IMR-90 (cell line): ENCODE measurements around the gene LIN37. TPM values are rescaled to one million over a fixed set of nuclear protein-coding genes. Genes with fewer than 3 reads are reported as not detected.

Experiments used
- ATAC-seq: fragments of 200-7000 bp; cut with Tn5 transposase; 2 replicates; pipeline ENCODE4 v1.9.1; 2020; ENCODE audit warnings: low read depth, mild to moderate bottlenecking, moderate library complexity
- BruUV-seq: library from RNA; stranded (reverse); fragments of 400-500 nt; replicated peaks from 2 replicates; lab custom pipeline; 2021; lab: Mats Ljungman, UMichigan
- CTCF ChIA-PET: fragments of 300-600 bp; formaldehyde crosslinking; extraction: SDS; loops from one replicate; lab custom pipeline; 2021; ENCODE audit warnings: antibody characterized with exemption; lab: Yijun Ruan, JAX
- POLR2A ChIA-PET: fragments of 300-600 bp; sonication (Branson Sonifier 250); formaldehyde crosslinking; loops from one replicate; lab custom pipeline; 2022; ENCODE audit warnings: antibody characterized with exemption; ENCODE audit not compliant: unreplicated experiment; lab: Charles Lee
- DNase-seq: peaks from one replicate; pipeline ENCODE4 v3.0.0; 2013
- H2AFZ ChIP-seq: replicated peaks from 2 replicates; pipeline ENCODE3; 2013; ENCODE audit warnings: low read length, mild to moderate bottlenecking; ENCODE audit not compliant: poor library complexity
- H2AK5ac ChIP-seq: 2 replicates; pipeline ENCODE4 v1.6.1; 2013; ENCODE audit warnings: low read depth, low read length, inconsistent platforms
- H2AK9ac ChIP-seq: replicated peaks from 2 replicates; pipeline ENCODE3; 2013; ENCODE audit warnings: mild to moderate bottlenecking, low read depth, low read length, moderate library complexity; ENCODE audit not compliant: poor library complexity
- H2BK120ac ChIP-seq: 2 replicates; pipeline ENCODE4 v1.6.1; 2013; ENCODE audit warnings: low read depth, low read length, inconsistent platforms
- H2BK15ac ChIP-seq: 3 replicates; pipeline ENCODE4 v1.6.1; 2013; ENCODE audit warnings: low read depth, low read length, inconsistent platforms
- H2BK20ac ChIP-seq: 2 replicates; pipeline ENCODE4 v1.6.1; 2013; ENCODE audit warnings: low read depth, mild to moderate bottlenecking, inconsistent platforms, low read length, moderate library complexity
- H2BK5ac ChIP-seq: 2 replicates; pipeline ENCODE4 v1.6.1; 2013; ENCODE audit warnings: mild to moderate bottlenecking, low read depth, low read length, inconsistent platforms; ENCODE audit not compliant: poor library complexity, severe bottlenecking
- H3K14ac ChIP-seq: replicated peaks from 2 replicates; pipeline ENCODE4 v1.6.1; 2013; ENCODE audit warnings: low read depth, low read length, inconsistent platforms
- H3K18ac ChIP-seq: 2 replicates; pipeline ENCODE4 v1.6.1; 2013; ENCODE audit warnings: low read depth, low read length, control low read depth
- H3K23ac ChIP-seq: 2 replicates; pipeline ENCODE4 v1.6.1; 2013; ENCODE audit warnings: low read depth, low read length, inconsistent platforms
- H3K27ac ChIP-seq: 2 replicates; pipeline ENCODE4 v1.5.1; 2013; ENCODE audit warnings: mild to moderate bottlenecking, control low read depth, low read length; ENCODE audit not compliant: insufficient read depth
- H3K27me3 ChIP-seq: 2 replicates; pipeline ENCODE4 v1.6.1; 2013; ENCODE audit warnings: low read length; ENCODE audit not compliant: control insufficient read depth, insufficient read depth
- H3K36me3 ChIP-seq: 2 replicates; pipeline ENCODE4 v1.6.1; 2013; ENCODE audit warnings: low read length, mixed read lengths; ENCODE audit not compliant: control insufficient read depth, insufficient read depth
- H3K4ac ChIP-seq: 2 replicates; pipeline ENCODE4 v1.6.1; 2013; ENCODE audit warnings: low read depth, low read length, inconsistent platforms
- H3K4me1 ChIP-seq: 2 replicates; pipeline ENCODE4 v1.6.1; 2013; ENCODE audit warnings: low read length, mixed read lengths; ENCODE audit not compliant: control insufficient read depth, insufficient read depth
- H3K4me2 ChIP-seq: 2 replicates; pipeline ENCODE4 v1.6.1; 2013; ENCODE audit warnings: low read depth, mild to moderate bottlenecking, control low read depth, low read length, moderate library complexity
- H3K4me3 ChIP-seq: 2 replicates; pipeline ENCODE4 v1.5.1; 2013; ENCODE audit warnings: low read depth, mild to moderate bottlenecking, control low read depth, low read length, moderate library complexity; ENCODE audit not compliant: insufficient read depth
- H3K56ac ChIP-seq: 2 replicates; pipeline ENCODE4 v1.6.1; 2013; ENCODE audit warnings: low read length, inconsistent platforms; ENCODE audit not compliant: insufficient read depth; ENCODE audit errors: extremely low read depth
- H3K79me1 ChIP-seq, 2 experiments: 2 replicates each; pipeline ENCODE4 v1.6.1; 2013; ENCODE audit warnings: low read length in 2 of 2, inconsistent platforms in 1 of 2, low read depth in 1 of 2
- H3K9ac ChIP-seq: 2 replicates; pipeline ENCODE4 v1.6.1; 2013; ENCODE audit warnings: low read depth, low read length, control low read depth
- H3K9me1 ChIP-seq: 2 replicates; pipeline ENCODE4 v1.6.1; 2013; ENCODE audit warnings: low read length, inconsistent platforms; ENCODE audit not compliant: insufficient read depth
- H3K9me3 ChIP-seq: 2 replicates; pipeline ENCODE4 v1.6.1; 2013; ENCODE audit warnings: low read length; ENCODE audit not compliant: control insufficient read depth, insufficient read depth
- H4K20me1 ChIP-seq: 2 replicates; pipeline ENCODE4 v1.6.1; 2013; ENCODE audit warnings: low read length, inconsistent platforms; ENCODE audit not compliant: insufficient read depth
- H4K5ac ChIP-seq: 2 replicates; pipeline ENCODE4 v1.6.1; 2013; ENCODE audit warnings: mild to moderate bottlenecking, low read depth, low read length, control low read depth
- H4K8ac ChIP-seq, 2 experiments: 2 replicates each; pipeline ENCODE4 v1.6.1; 2013; ENCODE audit warnings: low read depth in 2 of 2, low read length in 2 of 2, control low read depth in 1 of 2, inconsistent platforms in 1 of 2
- H4K91ac ChIP-seq: 2 replicates; pipeline ENCODE4 v1.6.1; 2013; ENCODE audit warnings: low read depth, low read length, inconsistent platforms; ENCODE audit not compliant: insufficient read depth
- RCOR1 ChIP-seq: IDR thresholded peaks from 2 replicates; pipeline ENCODE4 v1.6.1; 2012; ENCODE audit warnings: mild to moderate bottlenecking, low read length, improper control_type of control experiment; ENCODE audit not compliant: insufficient replicate concordance
- WGBS, 2 experiments: methylation state at CpG; one replicate each; pipeline versions ENCODE4 v1.1.5 to v1.1.7; 2013; ENCODE audit warnings: missing lambda C conversion rate in 2 of 2; ENCODE audit not compliant: insufficient read length in 1 of 2; ENCODE audit errors: extremely low coverage in 2 of 2; 5-methylcytosine and 5-hydroxymethylcytosine counted together
- dilution Hi-C: fragments of 300-500 bp; cut with HindIII; formaldehyde crosslinking; loops from one replicate; pipeline ENCODE4 v1.14.3; 2018; ENCODE audit warnings: low sequenced_read_pairs; ENCODE audit not compliant: unreplicated experiment
- in situ Hi-C: fragments of 300-500 bp; cut with MboI; formaldehyde crosslinking; loops from 3 replicates; pipeline ENCODE4 v1.14.3; 2019; ENCODE audit warnings: low sequenced_read_pairs, inconsistent platforms, mixed read lengths
- intact Hi-C: fragments of 100-400 bp; cut with micrococcal nuclease; formaldehyde crosslinking; loops from 2 replicates; pipeline ENCODE4 v1.10.0; 2022
- polyA plus RNA-seq, 3 experiments: library from polyadenylated mRNA; depleted of rRNA; stranded (reverse); fragments of >200 nt; gene quantifications; 2 replicates each; pipeline ENCODE4 v1.2.3, GENCODE V29; 2012; ENCODE audit warnings: low replicate concordance in 1 of 3
- total RNA-seq: library from RNA; depleted of rRNA; stranded (reverse); fragments of >200 nt; gene quantifications from 2 replicates; pipeline ENCODE4 v1.2.3, GENCODE V29; 2012

LIN37 gene
- total and polyA plus RNA-seq, 2 of the 4 experiments (the other 2 are of a cell fraction) = 12.7 to 23.1 TPM

DNA sequence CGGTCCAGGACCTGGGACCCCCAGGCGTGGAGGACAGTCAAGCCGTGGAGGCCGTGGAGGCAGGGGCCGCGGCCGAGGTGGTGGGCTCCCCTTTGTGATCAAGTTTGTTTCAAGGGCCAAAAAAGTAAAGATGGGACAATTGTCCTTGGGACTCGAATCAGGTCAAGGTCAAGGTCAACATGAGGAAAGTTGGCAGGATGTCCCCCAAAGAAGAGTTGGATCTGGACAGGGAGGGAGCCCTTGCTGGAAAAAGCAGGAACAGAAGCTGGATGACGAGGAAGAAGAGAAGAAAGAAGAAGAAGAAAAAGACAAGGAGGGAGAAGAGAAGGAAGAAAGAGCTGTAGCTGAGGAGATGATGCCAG, 28.2 kb upstream of the LIN37 start:
- Histone ChIP-seq H3K14ac (no peak overlapping the region), H4K5ac (no peak overlapping the region), H4K91ac (no peak overlapping the region), H2AK9ac (no peak overlapping the region), H3K36me3 (peaks cover 43% of the 10 kb centered on the region), H4K20me1 (peaks cover 29% of the 10 kb centered on the region), H3K4ac (no peak overlapping the region), H2AK5ac (no peak overlapping the region), H4K8ac (no peak overlapping the region), H2BK20ac (no peak overlapping the region), H3K4me1 (peaks cover 14% of the 10 kb centered on the region), H2BK15ac (no peak overlapping the region), H3K27ac (no peak overlapping the region), H3K9ac (no peak overlapping the region), H3K56ac (no peak overlapping the region), H3K9me3 (no peaks in the 10 kb centered on the region), H3K23ac (peak overlapping the region; percentile 35; the same call in 1 of the 2 replicates), H3K79me1 (peaks cover 16 to 55% of the 10 kb centered on the region in 2 experiments; a peak in 3 of 4 replicates), H3K18ac (no peak overlapping the region), H2BK120ac (no peak overlapping the region), H3K27me3 (no peaks in the 10 kb centered on the region), H3K9me1 (no peaks in the 10 kb centered on the region; the same call in 1 of the 2 replicates), H3K4me3 (no peak overlapping the region), H2BK5ac (no peak overlapping the region), H3K4me2 (no peak overlapping the region), H2AFZ (no peak overlapping the region)
- ATAC-seq (no peak), DNase-seq (no peak)
- ChIA-PET CTCF (no interaction called here), POLR2A (no interaction called here)
- in situ Hi-C loops = no loop called here
- dilution Hi-C loops = no loop called here
- WGBS, 2 experiments = 95% methylated on average over 8 of the region's 9 CpGs; no CpG with 5 or more reads in 1 of the 2 experiments
- BruUV-seq = no TSS peak
- no peak for TF ChIP-seq RCOR1
- intact Hi-C loops = no loop called here
